ENCODE results near the gene LYPD6.

The LYPD6 gene

GRCh38 chr2:149473068-149473467 lies 142.7 kb downstream of the LYPD6 start:
- Histone ChIP-seq H3K4me3 (replicated peaks; ENCODE audit: insufficient read depth, low read length) (no peak overlapping the region), H3K27ac (replicated peaks) (no peak overlapping the region), H3K27me3 (ENCODE audit: insufficient read depth, poor library complexity, severe bottlenecking) (peaks cover 2% of the 10 kb centered on the region)
- no peak for DNase-seq (ENCODE audit: low read depth in 1 of 2, low spot score in 1 of 2)
- TF ChIP-seq CTCF (IDR thresholded peaks at IDR 0.05; ENCODE audit: insufficient read depth, low read length) (no peak), SPI1 (IDR thresholded peaks at IDR 0.05; ENCODE audit: borderline replicate concordance, low read depth) (no peak), REST (IDR thresholded peaks at IDR 0.05; ENCODE audit: insufficient replicate concordance, low read depth) (no peak), POLR2AphosphoS5 (IDR thresholded peaks at IDR 0.05; ENCODE audit: low read depth) (no peak)

GRCh38 chr2:149473521-149473920 lies 143.1 kb downstream of the LYPD6 start:
- peaks cover 2% of the 10 kb centered on the region for H3K27me3 ChIP-seq (ENCODE audit: insufficient read depth, poor library complexity, severe bottlenecking)
- H3K4me3 ChIP-seq (replicated peaks; ENCODE audit: insufficient read depth, low read length), result no peak overlapping the region
- H3K27ac ChIP-seq (replicated peaks), result no peak overlapping the region
- no peak for TF ChIP-seq POLR2AphosphoS5 (IDR thresholded peaks at IDR 0.05; ENCODE audit: low read depth)
- no peak for DNase-seq (ENCODE audit: low read depth in 1 of 2, low spot score in 1 of 2)

GRCh38 chr2:149483004-149483605 lies 152.7 kb downstream of the LYPD6 start:
- H3K4me3 ChIP-seq (replicated peaks; ENCODE audit: insufficient read depth, low read length), result no peak overlapping the region
- no peak for DNase-seq (ENCODE audit: low read depth in 1 of 2, low spot score in 1 of 2)
- H3K27ac ChIP-seq (replicated peaks), result no peak overlapping the region
- no peak for TF ChIP-seq CTCF (IDR thresholded peaks at IDR 0.05; ENCODE audit: insufficient read depth, low read length)
- TF ChIP-seq REST (IDR thresholded peaks at IDR 0.05; ENCODE audit: insufficient replicate concordance, low read depth), result no peak
- no peak for TF ChIP-seq GABPA (IDR thresholded peaks at IDR 0.05; ENCODE audit: low read depth)
- TF ChIP-seq POLR2AphosphoS5 (IDR thresholded peaks at IDR 0.05; ENCODE audit: low read depth), result no peak
- TF ChIP-seq SPI1 (IDR thresholded peaks at IDR 0.05; ENCODE audit: borderline replicate concordance, low read depth), result no peak
- no peaks in the 10 kb centered on the region for H3K27me3 ChIP-seq (ENCODE audit: insufficient read depth, poor library complexity, severe bottlenecking)

GRCh38 chr2:149486664-149487063 lies 156.3 kb downstream of the LYPD6 start:
- DNase-seq (ENCODE audit: low read depth in 1 of 2, low spot score in 1 of 2), result no peak
- Histone ChIP-seq H3K27me3 (ENCODE audit: insufficient read depth, poor library complexity, severe bottlenecking) (no peaks in the 10 kb centered on the region), H3K27ac (replicated peaks) (no peak overlapping the region), H3K4me3 (replicated peaks; ENCODE audit: insufficient read depth, low read length) (no peak overlapping the region)
- TF ChIP-seq REST (IDR thresholded peaks at IDR 0.05; ENCODE audit: insufficient replicate concordance, low read depth) (no peak), POLR2AphosphoS5 (IDR thresholded peaks at IDR 0.05; ENCODE audit: low read depth) (no peak), CTCF (IDR thresholded peaks at IDR 0.05; ENCODE audit: insufficient read depth, low read length) (no peak), GABPA (IDR thresholded peaks at IDR 0.05; ENCODE audit: low read depth) (no peak), SPI1 (IDR thresholded peaks at IDR 0.05; ENCODE audit: borderline replicate concordance, low read depth) (no peak)

Measured in HL-60 (cell line).